K562 (cell line): ENCODE measurements around the gene TAF8. TPM values are rescaled to one million over a fixed set of nuclear protein-coding genes. Genes with fewer than 3 reads are reported as not detected.

Source experiments
- BCOR ChIP-seq: fragments of 450-650 bp; IDR thresholded peaks from 2 replicates; pipeline ENCODE4 v1.6.1; 2016
- FOXA1 ChIP-seq: fragments of 450-650 bp; IDR thresholded peaks from 2 replicates; pipeline ENCODE4 v1.6.1; 2016; ENCODE audit warnings: mild to moderate bottlenecking, borderline replicate concordance
- GTF3C2 ChIP-seq: IDR thresholded peaks from 3 replicates; pipeline ENCODE4 v1.6.1; 2011; ENCODE audit warnings: borderline replicate concordance, mild to moderate bottlenecking, moderate library complexity; ENCODE audit not compliant: insufficient read length; ENCODE audit errors: extremely low read depth
- HMBOX1 ChIP-seq: sonication (generic); IDR thresholded peaks from 2 replicates; pipeline ENCODE4 v1.6.1; 2016
- PRPF4 ChIP-seq: fragments of 200-400 bp; formaldehyde crosslinking; IDR thresholded peaks from one replicate; pipeline ENCODE4 v1.6.1; 2017; ENCODE audit warnings: low read length, low read depth, mild to moderate bottlenecking; ENCODE audit not compliant: insufficient read depth, poor library complexity, severe bottlenecking
- SMARCC2 ChIP-seq: fragments of 450-650 bp; IDR thresholded peaks from 2 replicates; pipeline ENCODE4 v1.6.1; 2017; ENCODE audit warnings: antibody characterized with exemption, moderate library complexity, mild to moderate bottlenecking, low read depth
- STAT6 ChIP-seq: sonication (generic); formaldehyde crosslinking; IDR thresholded peaks from 2 replicates; pipeline ENCODE4 v1.8.1; 2023; ENCODE audit warnings: mild to moderate bottlenecking, missing genetic modification reagents
- TSC22D4 ChIP-seq: fragments of 450-650 bp; IDR thresholded peaks from 2 replicates; pipeline ENCODE4 v1.6.1; 2016; ENCODE audit warnings: missing genetic modification characterization, missing biosample characterization, control low read depth
- ZBTB11 ChIP-seq, 3 experiments: fragments of 200-800 bp in 1 of 3; fragments of 250-450 bp in 1 of 3; fragments of 450-650 bp in 1 of 3; sonication (Bioruptor Pico) in 1 of 3; sonication (Bioruptor generic) in 1 of 3; formaldehyde crosslinking in 1 of 3; IDR thresholded peaks; 2 replicates each; pipeline versions ENCODE4 v1.6.1 to v1.8.0; 2016 to 2022; ENCODE audit warnings: mild to moderate bottlenecking in 2 of 3, missing genetic modification characterization in 2 of 3, missing compliant biosample characterization in 1 of 3, moderate library complexity in 1 of 3
- ZBTB7A ChIP-seq: IDR thresholded peaks from 2 replicates; pipeline ENCODE4 v1.6.1; 2011; ENCODE audit warnings: low read depth, mild to moderate bottlenecking, low read length, moderate library complexity, borderline replicate concordance; ENCODE audit not compliant: control insufficient read depth
- ZNF165 ChIP-seq: fragments of 250-450 bp; sonication (Bioruptor Pico); IDR thresholded peaks from 2 replicates; pipeline ENCODE4 v1.4.0; 2020; ENCODE audit warnings: borderline replicate concordance
- ZNF444 ChIP-seq: fragments of 250-450 bp; sonication (Bioruptor Pico); IDR thresholded peaks from 2 replicates; pipeline ENCODE4 v1.4.0; 2020; ENCODE audit warnings: mild to moderate bottlenecking, moderate library complexity
- ZNF778 ChIP-seq: fragments of 450-650 bp; formaldehyde crosslinking; IDR thresholded peaks from 2 replicates; pipeline ENCODE4 v1.4.0; 2020; ENCODE audit warnings: mild to moderate bottlenecking, moderate library complexity
- polyA plus RNA-seq, 8 experiments: library from polyadenylated mRNA; depleted of rRNA in 4 of 8; stranded (reverse) in 5 of 8; unstranded in 3 of 8; fragments of >200 nt; fragmentation: Nextera tagmentation in 2 of 8; fragmentation: Illumina TruSeq in 1 of 8; extraction: Ambion mirVana in 2 of 8; extraction: Trizol in 1 of 8; gene quantifications; 2 replicates each; pipeline versions ENCODE4 v1.2.1 to v1.2.3, GENCODE V29; 2011 to 2014; ENCODE audit warnings: inconsistent platforms in 1 of 8, missing spikeins in 1 of 8
- total RNA-seq, 7 experiments: library from RNA; depleted of rRNA in 6 of 7; stranded (reverse); fragments of >200 nt in 6 of 7; fragmentation: Illumina TruSeq in 2 of 7; extraction: Trizol in 2 of 7; gene quantifications; 2 replicates each; pipeline versions ENCODE4 v1.2.1 to v1.2.3, GENCODE V29; 2011 to 2021; ENCODE audit warnings: low replicate concordance in 1 of 7

TAF8 gene
- total and polyA plus RNA-seq, 9 of the 15 experiments (the other 6 are each of a cell fraction or from before 2014, with no cell fraction given), result 29.4 to 84.0 (median 52.6) TPM

GRCh38 chr6:42010185-42010891 lies 40.0 kb upstream of the TAF8 start (continued):
- no peak for TF ChIP-seq ZBTB7A
- TF ChIP-seq BCOR, result 0 out of 2 replicates have a peak, but pooled peaks have one; percentile 6
- no peak for TF ChIP-seq HMBOX1
- TF ChIP-seq ZBTB11 (CRISPR knock-in tag; IDR thresholded peaks at IDR 0.05), result no peak
- no peak for TF ChIP-seq PRPF4
- no peak for TF ChIP-seq ZNF165 (CRISPR knock-in tag)
- no peak for TF ChIP-seq TSC22D4 (tag)
- TF ChIP-seq SMARCC2, result no peak
- TF ChIP-seq ZNF444, result peak; percentile 72; the same call in 1 of the 2 replicates
- TF ChIP-seq STAT6, result no peak
- no peak for TF ChIP-seq FOXA1
- no peak for TF ChIP-seq ZNF778 (CRISPR knock-in tag)
- no peak for TF ChIP-seq GTF3C2
